Brain microvascular endothelial cell (primary cell): ENCODE results near the gene CYP3A7.

Experiments used
- DNase-seq: peaks from one replicate; pipeline ENCODE4 v3.0.0-alpha.2; 2020
- H3K27ac ChIP-seq: fragments of 250-450 bp; sonication (Bioruptor Pico); 2 replicates; pipeline ENCODE4 v1.5.1; 2020; ENCODE audit warnings: mild to moderate bottlenecking, moderate library complexity
- H3K27me3 ChIP-seq: fragments of 250-450 bp; sonication (Bioruptor Pico); replicated peaks from 2 replicates; pipeline ENCODE4 v1.5.1; 2020; ENCODE audit warnings: mild to moderate bottlenecking
- H3K36me3 ChIP-seq: fragments of 250-450 bp; sonication (Bioruptor Pico); replicated peaks from 2 replicates; pipeline ENCODE4 v1.5.1; 2020; ENCODE audit warnings: mild to moderate bottlenecking
- H3K4me3 ChIP-seq: 2 replicates; pipeline ENCODE4 v1.5.1; 2011; ENCODE audit warnings: low read depth, mild to moderate bottlenecking, control low read depth, low read length, moderate library complexity
- in situ Hi-C: cut with HindIII; loops from 2 replicates; pipeline ENCODE4 v1.10.0; 2017; ENCODE audit warnings: low sequenced_read_pairs, low pct_ligation_motif_present
- TF ChIP-seq, protein P1 (sequence below): IDR thresholded peaks from 2 replicates; pipeline ENCODE4 v1.5.1; 2011; ENCODE audit warnings: low read depth, mild to moderate bottlenecking, moderate library complexity, low read length, control low read depth, inconsistent platforms; ENCODE audit errors: missing control alignments

CYP3A7 gene

DNA sequence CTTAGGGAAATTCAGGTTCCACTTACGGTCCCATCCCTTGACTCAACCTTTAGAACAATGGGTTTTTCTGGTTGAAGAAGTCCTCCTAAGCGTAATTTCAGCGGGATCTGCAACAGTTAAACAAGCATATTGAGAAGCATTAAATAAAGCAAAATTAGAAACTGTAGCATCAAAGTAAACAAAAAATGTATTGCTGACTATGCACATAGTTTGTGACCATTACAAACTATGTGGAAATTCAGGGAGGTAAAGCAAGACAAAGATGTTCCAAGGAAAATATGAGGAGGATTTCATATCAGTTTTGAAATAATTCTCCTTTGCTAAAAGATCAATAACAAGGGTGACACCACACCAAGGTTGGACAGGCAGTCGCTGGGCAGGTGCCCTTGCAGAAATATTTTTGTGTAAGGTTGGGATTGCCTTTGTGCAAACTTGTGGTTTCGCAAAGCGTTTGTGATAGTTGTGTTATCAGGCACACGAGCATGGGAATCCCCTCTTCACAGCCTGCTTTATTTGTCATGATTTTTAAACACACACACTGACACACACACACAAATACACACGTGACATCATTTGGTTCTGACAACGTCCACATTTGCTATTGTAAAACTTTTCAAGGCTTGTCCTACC, 49.8 kb downstream of the CYP3A7 start:
- Histone ChIP-seq H3K4me3 (no peak overlapping the region), H3K27ac (no peak overlapping the region), H3K27me3 (no peaks in the 10 kb centered on the region), H3K36me3 (no peaks in the 10 kb centered on the region)
- TF ChIP-seq, protein P1, sequence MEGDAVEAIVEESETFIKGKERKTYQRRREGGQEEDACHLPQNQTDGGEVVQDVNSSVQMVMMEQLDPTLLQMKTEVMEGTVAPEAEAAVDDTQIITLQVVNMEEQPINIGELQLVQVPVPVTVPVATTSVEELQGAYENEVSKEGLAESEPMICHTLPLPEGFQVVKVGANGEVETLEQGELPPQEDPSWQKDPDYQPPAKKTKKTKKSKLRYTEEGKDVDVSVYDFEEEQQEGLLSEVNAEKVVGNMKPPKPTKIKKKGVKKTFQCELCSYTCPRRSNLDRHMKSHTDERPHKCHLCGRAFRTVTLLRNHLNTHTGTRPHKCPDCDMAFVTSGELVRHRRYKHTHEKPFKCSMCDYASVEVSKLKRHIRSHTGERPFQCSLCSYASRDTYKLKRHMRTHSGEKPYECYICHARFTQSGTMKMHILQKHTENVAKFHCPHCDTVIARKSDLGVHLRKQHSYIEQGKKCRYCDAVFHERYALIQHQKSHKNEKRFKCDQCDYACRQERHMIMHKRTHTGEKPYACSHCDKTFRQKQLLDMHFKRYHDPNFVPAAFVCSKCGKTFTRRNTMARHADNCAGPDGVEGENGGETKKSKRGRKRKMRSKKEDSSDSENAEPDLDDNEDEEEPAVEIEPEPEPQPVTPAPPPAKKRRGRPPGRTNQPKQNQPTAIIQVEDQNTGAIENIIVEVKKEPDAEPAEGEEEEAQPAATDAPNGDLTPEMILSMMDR = no peak
- DNase-seq = no peak
- in situ Hi-C loops = no loop called here

DNA sequence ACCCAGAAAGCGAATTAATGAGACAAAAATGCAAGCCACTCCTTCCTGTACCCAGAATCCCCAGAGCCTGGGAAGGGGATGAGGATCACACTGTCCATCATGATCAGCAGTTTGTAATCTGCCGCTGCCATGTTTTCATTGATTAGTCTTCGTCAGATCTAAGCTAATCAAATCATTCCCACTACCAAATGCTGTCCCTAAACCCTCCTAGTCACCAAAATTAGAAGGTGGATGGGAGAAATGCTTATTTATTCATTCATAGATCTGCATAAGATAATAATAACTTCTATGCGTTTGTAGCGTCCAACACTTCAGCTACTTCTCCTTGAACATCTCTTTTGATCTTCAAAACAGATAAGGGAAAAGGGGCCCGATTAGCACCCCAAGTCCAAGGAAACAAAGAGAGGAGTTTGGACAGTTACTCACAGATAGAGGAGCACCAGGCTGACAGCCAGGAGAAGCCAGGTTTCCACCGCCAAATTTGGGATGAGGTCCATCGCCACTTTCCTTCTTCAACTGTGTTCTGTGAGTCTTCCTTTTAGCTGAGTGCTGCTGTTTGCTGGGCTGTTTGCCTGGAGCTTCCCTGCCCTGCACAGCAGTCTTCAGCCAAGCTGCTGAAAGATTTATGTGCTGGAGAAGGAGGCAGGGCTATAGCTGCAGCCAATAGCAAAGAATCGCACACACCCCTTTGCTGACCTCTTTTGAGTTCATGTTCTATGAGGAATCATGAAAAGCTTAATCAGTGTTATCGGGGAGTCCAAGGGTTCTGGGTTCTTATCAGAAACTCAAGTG, 55.4 kb downstream of the CYP3A7 start, which contains the start of gene CYP3A5:
Gene CYP3A5, minus strand, starts transcription at position 597 of the 792 bp plus-strand sequence. Its CDS starts 100 bp downstream, at position 497.
- Histone ChIP-seq H3K4me3 (no peak within 1 kb of the TSS), H3K27me3 (no peaks in the 10 kb centered on the region), H3K36me3 (no peaks in the 10 kb centered on the region), H3K27ac (no peak within 1 kb of the TSS)
- in situ Hi-C loops = no loop called here
- no peak for DNase-seq
- TF ChIP-seq, protein P1 = no peak

DNA sequence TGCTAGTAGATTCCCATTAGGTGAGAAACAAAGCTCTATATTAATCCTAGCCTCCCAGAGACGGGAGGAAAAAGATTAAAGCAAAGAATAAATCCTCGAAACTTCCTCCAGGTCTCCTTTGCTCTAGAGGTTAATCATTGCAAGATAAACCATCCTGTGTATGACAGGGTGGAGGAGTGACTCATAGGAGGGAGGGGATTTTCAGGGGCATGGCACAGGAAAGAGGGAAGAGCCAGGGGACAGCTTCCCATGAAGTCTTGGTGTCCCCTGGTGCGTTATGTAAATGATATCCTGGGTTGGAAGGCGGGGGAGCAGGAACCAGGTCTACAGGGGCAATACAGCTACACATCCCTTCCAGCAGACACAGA, 56.0 kb downstream of the CYP3A7 start:
- in situ Hi-C loops = no loop called here
- peak; percentile 24 for DNase-seq
- Histone ChIP-seq H3K27ac (no peak overlapping the region), H3K4me3 (no peak overlapping the region), H3K27me3 (no peaks in the 10 kb centered on the region), H3K36me3 (no peaks in the 10 kb centered on the region)
- TF ChIP-seq, protein P1 = no peak

- H3K36me3 ChIP-seq = no peaks in the 10 kb centered on the region
- in situ Hi-C loops = no loop called here
- no peak for DNase-seq
- no peak overlapping the region for H3K27ac ChIP-seq
- H3K27me3 ChIP-seq = no peaks in the 10 kb centered on the region
- TF ChIP-seq, protein P1 = no peak
- H3K4me3 ChIP-seq = no peak overlapping the region
These were observed 57.3 kb downstream of the CYP3A7 start for GRCh38 chr7:99677648-99678045.

DNA sequence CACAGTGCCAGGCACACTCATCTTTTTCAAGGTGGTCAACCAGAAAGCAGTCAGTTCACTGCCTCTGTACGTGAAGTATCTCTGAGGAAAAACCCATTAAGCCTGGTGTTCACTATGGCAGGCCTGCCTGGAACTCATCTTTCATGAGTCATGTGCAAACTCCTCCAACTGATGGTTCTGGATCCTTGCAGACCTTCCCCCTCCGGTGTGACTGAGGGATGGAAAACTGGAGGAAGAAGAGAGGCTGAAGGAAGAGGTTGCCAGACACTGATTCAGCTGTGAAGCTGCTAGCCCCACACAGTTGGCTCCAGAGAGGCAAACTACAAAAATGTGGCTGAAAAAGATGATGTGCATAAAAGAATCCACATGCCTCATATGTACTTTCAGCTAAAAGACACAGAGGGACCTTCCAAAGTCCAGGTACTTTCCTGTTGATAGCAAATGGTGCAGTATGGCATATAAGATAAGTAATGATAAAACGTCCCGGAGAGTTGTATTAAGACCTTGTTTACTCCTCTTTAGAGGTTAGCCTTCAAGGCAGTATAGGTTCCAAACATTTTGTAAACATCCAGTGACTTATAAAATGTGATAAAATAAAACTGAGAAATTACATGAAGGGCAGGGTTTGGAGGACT, 57.9 kb downstream of the CYP3A7 start:
- Histone ChIP-seq H3K4me3 (no peak overlapping the region), H3K36me3 (no peaks in the 10 kb centered on the region), H3K27ac (no peak overlapping the region), H3K27me3 (no peaks in the 10 kb centered on the region)
- TF ChIP-seq, protein P1 = no peak
- in situ Hi-C loops = no loop called here
- DNase-seq = no peak
